Stimulated activated CD8-positive, alpha-beta memory T cell treated with anti-CD3 and anti-CD28 coated beads, Interleukin-15, amount 100 ng/mL, for 4 hours (primary cell): ENCODE data around the gene MAP2K5.

Experiments
- DNase-seq, 2 donors: peaks; one replicate each; pipeline ENCODE4 v3.0.0-alpha.2; 2020; ENCODE audit warnings: low read depth in 2 of 2

Gene MAP2K5

GRCh38 chr15:67723294-67724024, 181.0 kb downstream of the MAP2K5 start:
- DNase-seq = no peak

DNA sequence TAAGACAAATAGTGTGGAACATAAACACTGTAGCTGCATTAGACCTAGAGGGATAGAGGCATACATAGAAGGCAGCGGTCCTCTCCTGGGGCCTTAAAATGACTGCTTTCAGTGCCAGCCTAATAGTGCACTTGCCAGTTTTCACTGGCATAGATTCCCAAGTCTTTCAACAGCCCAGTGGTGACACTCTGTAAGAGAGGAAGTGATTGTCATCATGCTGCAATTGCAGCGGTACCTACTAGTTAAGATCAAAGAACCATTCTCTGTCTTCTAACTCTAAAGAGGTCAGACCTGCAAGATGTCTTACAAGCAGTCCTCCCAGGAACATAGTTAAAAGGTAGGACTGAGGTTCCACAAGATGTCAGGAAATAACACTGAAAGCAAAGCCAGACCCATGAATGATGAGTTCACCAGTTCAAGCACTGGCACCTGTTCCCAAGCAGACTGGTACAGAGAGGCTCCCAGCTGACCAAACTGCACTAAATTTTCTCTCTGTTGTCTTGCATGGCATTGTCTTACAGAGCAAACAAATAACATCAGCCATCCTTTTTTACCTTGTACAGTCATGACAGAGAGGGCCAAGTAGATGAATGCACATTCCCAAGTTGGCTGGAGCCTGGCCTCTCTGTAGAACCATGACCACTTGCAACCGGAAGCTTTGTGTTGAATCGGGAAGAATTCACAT, 182.3 kb downstream of the MAP2K5 start:
- no peak for DNase-seq

GRCh38 chr15:67730135-67730534, 187.6 kb downstream of the MAP2K5 start:
- no peak for DNase-seq

- no peak for DNase-seq
These were observed 188.7 kb downstream of the MAP2K5 start for GRCh38 chr15:67731112-67731721.

- DNase-seq = no peak
These were observed 189.7 kb downstream of the MAP2K5 start for GRCh38 chr15:67732164-67732563.

DNA sequence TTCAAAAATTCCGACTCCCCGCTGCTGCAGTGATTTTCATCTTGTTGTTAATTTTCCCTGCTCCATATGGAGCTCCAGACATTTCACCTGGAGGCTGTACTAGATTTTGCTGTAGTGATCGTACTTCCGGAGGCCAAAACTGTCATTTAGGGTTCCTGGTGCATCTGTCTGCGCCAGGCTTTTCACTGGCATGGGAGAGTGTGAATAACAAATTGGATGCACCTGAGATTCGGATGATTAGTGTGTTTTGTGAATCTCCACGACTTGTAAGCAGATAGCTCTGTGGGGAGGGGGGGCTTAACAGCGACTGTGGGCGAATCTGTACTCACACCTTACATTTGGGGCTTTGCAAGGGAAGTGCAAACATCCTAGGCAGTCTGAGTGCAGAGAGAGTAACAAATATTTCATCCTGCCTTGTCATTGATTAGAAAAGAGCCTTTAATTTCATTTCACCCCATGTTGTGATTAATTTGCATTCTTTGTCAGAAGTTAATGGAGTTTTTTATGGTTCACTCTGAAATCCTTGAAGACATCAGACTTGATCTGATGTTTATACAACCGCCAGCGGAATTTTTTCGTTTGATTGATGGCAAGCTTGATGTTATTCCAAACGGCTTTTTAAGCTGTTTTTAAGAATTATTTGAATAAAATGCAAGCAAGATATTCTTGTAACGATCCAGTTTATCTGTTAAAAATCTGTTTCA, 190.3 kb downstream of the MAP2K5 start:
- no peak for DNase-seq

DNA sequence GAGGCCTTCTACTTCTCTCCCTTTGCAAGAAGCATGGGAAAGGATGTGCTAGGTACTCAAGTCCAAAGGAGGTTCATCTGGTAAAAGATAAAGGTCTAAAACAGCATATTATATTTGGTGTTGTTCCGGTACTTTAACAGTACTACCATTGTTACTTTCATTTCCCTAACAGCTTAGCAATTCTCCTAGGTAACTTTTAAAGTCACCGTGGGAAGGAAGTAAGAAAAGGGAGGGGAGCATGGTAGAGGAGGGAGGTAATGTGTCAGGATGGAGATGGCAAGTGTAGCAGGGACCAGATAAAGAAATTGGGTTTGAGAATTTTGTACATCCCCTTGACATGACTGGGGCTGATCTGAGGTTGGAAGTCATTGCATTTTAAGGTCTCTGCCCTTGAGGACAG, 193.4 kb downstream of the MAP2K5 start:
- no peak for DNase-seq

DNA sequence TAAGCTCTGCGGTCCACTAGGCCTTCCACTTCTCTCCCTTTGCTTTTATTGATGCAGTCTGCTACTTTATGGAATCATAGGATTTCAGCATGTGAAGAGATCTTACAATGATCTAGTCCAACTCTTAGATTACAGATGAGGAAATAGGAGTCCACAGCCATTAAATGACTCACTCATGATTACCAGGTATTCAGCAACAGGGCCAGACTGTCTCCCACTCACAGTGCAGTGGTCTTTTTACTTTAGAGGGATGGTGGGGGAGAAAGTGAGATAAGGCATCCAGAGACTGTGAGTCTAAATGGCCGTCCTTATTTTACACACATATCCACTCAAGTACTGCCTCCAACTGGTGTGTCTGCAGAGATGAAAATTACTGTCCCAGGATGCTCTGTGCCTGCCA, 194.3 kb downstream of the MAP2K5 start:
- no peak for DNase-seq

DNA sequence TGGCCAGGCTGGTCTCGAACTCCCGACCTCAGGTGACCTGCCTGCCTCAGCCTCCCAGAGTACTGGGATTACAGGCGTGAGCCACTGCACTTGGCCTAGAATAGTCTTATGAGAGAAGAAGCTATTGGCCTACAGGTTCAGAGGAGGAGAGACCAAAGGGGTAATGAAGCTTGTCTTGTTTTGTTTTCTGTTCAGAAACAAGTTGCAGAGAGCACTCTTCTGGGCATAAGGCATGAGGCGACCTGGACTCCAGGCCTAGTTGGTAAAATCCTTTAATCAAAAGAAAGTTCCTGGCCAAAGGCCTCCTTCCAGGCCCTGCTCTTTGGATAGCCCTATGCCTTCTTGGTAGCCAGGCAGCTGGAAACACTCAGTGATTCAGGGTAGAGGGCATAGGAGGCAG, 195.6 kb downstream of the MAP2K5 start:
- DNase-seq = no peak

DNA sequence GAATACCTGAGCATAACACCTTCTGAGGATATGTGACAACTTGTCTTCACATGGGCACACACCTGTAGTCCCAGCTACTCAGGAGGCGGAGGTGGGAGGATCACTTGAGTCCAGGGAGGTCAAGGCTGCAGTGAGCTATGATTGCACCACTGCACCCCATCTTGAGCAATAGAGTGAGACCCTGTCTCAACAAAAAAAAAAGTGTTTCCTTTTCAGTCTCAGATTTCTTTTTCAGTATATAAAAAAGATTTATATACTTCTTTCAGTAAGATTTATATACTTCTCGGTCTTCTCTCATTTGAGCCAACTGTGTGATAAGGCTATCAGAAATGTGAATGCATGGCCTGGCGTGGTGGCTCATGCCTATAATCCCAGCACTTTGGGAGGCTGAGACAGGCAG, 197.9 kb downstream of the MAP2K5 start:
- DNase-seq = no peak

GRCh38 chr15:67741308-67741707, 198.8 kb downstream of the MAP2K5 start:
- DNase-seq = no peak

DNA sequence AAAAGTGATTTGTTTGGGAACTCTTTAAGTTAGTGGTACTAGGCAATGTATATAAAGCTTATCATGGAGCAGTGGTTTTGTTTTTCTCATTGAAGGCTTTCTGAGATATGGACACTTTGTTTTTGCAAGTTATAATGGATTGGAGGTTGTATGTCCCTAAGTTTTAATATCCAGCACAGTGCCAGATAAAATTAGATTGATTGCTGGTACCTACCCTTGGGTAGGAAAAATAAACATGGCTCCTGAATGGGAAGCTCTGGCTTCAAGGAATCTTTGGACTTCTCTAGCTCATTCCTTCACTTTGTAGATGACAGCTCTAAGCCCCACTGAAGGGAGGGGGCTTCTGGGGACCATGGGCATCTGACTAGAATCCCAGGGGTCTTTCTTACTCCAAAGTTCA, 201.1 kb downstream of the MAP2K5 start:
- DNase-seq = no peak

DNA sequence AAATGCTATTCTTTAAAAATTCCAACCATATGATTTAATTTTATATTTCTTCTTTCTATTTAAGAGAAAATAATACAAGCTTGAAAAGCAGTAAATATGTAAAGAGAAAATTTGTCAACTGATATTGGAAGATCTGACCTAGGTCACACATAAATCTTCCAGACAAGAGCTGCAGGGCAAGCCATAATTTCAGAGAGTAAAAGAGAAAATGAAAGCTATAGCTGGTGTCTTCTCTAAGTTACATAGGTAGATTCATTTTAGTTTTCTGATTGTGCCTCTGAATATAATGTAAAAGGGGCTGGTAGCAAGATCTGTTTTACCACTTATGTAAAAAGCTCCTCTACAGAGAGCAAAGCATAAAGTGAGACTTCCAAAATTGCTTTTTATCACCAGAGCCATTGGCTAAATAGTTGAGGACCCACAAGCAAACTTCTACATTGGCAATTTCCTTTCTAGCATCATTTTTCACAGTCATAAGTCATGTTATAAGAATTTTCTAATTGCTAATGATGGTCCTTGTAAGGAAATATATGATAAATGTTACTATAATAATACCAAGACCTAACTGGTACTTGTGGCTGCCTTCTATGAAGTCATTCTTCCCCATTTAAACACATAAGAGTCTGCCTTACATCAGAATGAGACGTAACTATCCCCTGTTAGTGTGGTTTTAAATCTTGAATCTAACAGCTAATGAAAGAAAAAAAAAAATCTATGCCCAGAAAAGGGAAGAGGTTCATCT, 202.0 kb downstream of the MAP2K5 start:
- no peak for DNase-seq

DNA sequence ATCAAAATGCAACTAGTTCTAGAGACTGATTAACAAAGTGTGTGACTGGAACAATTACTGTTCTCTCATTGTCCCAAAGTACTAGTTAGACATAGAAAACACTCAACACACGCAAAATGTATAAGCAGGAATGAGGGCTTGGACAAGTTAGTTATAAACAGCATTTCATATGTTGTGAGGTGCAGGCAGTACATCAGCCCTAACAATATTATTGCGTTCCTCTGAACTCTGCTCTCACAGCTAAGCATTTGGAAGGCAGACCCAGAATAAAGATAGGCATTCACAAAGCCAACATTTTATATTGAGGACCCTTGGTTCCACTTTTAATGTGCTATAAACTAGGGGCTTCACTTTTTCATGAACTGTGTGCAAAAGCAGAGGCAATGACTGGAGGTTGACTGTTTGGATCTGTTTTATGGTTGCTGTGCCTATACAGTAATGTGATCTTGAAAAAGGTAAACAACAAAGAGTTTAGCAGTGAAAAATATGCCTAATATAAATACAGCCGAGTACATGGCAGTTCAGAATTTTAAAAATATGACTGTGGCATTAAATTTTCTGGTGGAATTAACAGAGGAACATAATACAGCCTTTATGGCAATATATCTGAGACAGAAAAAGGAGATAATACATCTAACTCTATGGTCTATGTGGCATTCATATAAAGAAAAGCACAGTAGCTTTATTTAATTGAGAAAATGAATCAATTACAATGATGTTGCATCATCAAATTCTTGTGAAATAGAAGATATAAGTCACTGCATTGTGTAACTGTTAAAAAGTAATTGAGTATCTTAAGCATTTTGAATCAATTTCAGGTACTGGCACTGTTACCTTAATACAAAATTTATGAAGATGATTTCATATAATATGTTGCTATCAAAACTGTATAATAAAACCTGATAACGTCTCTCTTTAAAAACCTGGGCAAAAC, 202.8 kb downstream of the MAP2K5 start:
- DNase-seq = no peak

- no peak for DNase-seq
These were observed 203.5 kb downstream of the MAP2K5 start for GRCh38 chr15:67746022-67746421.

DNA sequence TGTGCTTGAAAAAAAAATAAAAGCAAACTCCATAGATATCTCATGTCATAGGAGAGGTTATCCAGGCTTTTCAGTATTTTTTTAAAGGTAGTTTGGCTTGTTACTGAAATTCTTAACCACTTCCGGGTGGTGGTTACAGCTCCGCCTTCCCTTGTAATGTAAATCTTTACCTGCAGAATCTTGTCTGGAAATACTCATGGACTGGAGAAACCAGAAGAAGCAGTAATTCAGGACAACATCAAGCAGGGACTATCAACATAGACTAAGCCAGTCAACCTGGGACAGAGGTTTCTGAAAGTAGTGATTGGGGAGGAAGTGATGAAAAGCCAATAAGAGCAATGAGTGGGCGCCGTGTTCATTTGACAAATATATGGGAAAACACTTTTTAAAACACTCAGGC, 203.9 kb downstream of the MAP2K5 start:
- no peak for DNase-seq

GRCh38 chr15:67747921-67748320, 205.4 kb downstream of the MAP2K5 start:
- DNase-seq = no peak

DNA sequence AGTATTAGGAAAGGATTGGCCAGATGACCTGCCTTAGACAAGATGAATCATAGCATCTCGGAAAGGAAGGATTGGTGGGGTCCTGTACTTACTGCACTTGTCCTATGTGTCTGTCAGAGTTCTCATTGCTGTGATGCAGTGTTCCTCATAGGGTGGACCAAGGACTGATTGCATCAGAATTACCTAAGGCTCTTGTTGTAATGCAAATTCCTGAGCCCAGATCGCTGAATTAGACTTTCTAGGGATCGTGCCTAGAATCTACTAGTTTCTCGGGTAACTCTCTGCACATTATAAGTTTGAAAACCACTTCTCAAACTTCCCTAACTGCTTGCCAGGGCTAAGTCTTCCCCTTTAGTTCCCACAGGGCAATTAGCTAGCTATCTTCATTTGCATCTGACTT, 207.9 kb downstream of the MAP2K5 start:
- no peak for DNase-seq

DNA sequence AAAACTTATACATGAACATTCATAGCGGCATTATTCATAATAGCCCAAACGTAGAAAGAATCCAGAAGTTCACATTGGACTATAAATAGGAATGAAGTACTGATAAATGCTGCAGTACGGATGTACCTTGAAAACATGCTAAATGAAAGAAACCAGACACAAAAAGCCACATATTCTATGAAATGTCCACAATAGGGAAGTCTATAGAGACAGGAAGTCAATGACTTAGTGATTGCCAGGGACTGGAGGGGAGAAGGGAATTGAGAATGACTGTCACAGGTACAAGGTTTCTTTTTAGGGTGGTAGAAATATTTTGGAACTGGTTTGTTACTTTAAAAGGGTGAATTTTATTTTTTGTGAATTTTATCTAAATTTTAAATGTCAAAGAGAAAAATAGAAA, 211.4 kb downstream of the MAP2K5 start:
- DNase-seq = no peak

GRCh38 chr15:67755264-67755663, 212.8 kb downstream of the MAP2K5 start:
- DNase-seq = no peak

GRCh38 chr15:67755936-67756335, 213.4 kb downstream of the MAP2K5 start:
- no peak for DNase-seq
